Loucy (cell line): Measurements from ENCODE around the gene GPLD1.

Experiments used
- CTCF ChIP-seq: fragments of 200-600 bp; sonication (generic); conservative IDR thresholded peaks from 2 replicates; pipeline ENCODE4 v1.5.1; 2014; ENCODE audit warnings: mild to moderate bottlenecking, antibody characterized with exemption, low read length
- EZH2phosphoT487 ChIP-seq: fragments of 200-600 bp; IDR thresholded peaks from 2 replicates; pipeline ENCODE4 v1.6.1; 2018; ENCODE audit warnings: antibody characterized with exemption, mild to moderate bottlenecking, moderate library complexity, borderline replicate concordance

DNA sequence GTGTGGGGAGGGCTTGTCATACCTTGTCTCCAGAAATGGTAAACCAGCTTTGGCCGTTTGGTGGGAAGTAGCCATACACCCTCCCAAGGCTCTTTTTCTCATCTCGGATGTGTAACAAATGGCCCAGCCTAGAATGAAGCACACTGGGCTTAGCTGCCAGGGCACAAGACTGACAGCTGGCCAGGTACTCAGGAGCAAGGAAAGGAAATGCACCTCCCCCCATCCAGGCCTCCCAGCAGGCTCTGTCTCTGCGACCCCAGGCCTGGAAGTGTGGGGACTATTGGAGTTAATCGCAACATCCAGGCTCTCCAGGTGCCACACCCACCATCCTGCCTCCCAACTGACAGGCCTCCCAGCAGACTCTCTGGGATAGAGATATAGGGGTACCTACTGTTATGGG, 43.7 kb downstream of the GPLD1 start:
- no peak for TF ChIP-seq CTCF
- TF ChIP-seq EZH2phosphoT487 = no peak
